GM18868 (cell line): ENCODE results near the gene FOXJ2.
A peak's percentile ranks its signal among the peaks of the same experiment; 100 is the strongest.
"Not testable (repeated sequence)": the region's sequence is repeated elsewhere in the genome, so short reads cannot be mapped to it uniquely, and the experiment has no call there.

Source experiments
- ATAC-seq: cut with Tn5 transposase; IDR thresholded peaks from one replicate; pipeline ENCODE4 v1.9.1; 2021; ENCODE audit warnings: mild to moderate bottlenecking, moderate library complexity; ENCODE audit not compliant: unreplicated experiment

FOXJ2 gene

GRCh38 chr12:8058506-8058905, 26.0 kb downstream of the FOXJ2 start:
- no peak for ATAC-seq

DNA sequence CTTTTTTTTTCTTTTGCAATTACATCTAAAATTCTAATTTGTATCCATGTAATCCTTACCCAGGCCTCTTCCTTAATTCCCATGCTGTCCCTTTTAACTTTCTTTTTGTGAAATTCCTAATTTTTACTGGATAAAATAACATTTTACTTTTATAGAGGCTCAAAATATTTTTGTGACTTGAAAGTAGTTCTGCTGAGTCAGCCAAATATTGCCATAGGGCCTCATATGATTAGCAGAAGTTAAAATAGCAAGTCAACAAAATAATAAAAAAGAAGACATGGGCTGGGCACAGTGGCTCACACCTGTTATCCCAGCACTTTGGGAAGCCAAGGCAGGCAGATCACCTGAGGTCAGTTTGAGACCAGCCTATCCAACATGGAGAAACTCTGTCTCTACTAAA, 31.6 kb downstream of the FOXJ2 start:
- no peak for ATAC-seq

DNA sequence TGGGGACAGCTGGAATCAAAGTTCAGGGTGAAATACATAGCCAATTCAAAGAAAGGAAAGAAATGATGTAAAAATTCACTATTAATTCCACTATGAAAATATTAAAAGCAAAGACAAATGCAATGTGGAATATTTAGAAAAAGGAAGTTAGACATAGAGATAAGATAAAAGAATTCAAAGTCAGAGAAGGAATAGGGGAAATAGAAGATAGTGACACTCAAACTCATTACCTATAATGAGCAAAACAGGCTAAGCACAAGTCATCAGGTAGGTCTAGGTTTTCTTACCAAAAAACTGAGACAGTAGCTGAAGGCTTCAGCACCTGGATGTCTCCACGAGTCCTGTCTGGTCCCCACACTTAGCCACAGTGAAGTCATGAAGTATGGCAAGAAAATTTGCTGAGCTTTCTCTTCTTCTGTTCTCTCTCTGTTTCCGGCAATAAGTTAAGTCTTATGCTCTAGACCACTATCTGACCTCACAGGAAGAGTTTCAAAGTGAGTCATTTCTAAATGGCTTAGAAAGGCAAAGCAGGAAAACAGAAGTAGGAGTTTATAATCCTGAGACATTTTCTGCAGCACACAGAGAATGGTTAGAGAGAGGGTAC, 33.6 kb downstream of the FOXJ2 start, which contains the start of gene C3AR1:
TSS of gene C3AR1 (minus strand) at position 369 of the 604 bp plus-strand sequence. CDS start 6,174 bp downstream, outside the sequence.
- ATAC-seq: peak; percentile 63

- ATAC-seq: no peak
These were observed 37.1 kb downstream of the FOXJ2 start for GRCh38 chr12:8069582-8069981.

- not testable (repeated sequence) for ATAC-seq
These were observed 39.3 kb downstream of the FOXJ2 start for GRCh38 chr12:8071820-8072219.

- ATAC-seq: no peak
These were observed 43.4 kb downstream of the FOXJ2 start for GRCh38 chr12:8075935-8076334.

GRCh38 chr12:8076366-8076765, 43.9 kb downstream of the FOXJ2 start:
- no peak for ATAC-seq

DNA sequence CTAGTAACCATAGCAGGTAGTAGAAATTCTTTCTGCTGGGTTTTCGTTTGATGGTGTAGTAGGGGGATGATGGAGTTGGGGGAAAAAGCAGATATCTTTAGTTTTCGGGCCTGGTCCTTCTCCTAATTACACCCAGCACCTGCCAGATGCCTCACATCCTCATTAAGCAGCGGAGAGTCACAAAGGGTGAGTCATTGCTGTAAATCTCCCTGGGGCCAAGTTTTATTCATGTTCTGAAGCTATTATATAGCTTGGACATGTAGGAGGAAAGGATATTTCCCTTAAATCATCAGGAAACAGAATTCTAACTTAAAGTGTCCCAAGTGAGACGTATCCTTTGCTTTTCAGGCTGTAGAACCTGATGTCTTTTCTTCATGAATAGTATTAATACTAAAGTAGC, 44.7 kb downstream of the FOXJ2 start:
- no peak for ATAC-seq

- ATAC-seq: no peak
These were observed 45.9 kb downstream of the FOXJ2 start for GRCh38 chr12:8078398-8078797.

DNA sequence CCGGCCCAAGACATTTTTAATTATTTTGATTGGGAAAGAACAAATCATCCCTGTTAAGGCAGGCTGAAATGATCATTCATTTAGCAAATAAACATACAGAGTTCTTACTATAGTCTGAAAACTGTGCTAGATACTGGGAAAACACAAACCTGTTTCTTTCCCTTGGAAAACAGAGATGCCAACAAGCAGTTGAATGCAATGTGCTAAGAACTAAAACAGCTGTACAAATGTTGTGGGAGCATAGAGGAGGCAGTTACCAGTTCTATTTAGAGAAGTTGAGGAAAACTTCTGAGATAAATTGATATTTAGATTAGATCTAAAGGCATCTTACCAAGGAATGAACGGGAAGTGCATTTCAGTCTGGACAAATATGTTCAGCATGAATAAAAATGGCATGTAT, 46.4 kb downstream of the FOXJ2 start:
- ATAC-seq: no peak

DNA sequence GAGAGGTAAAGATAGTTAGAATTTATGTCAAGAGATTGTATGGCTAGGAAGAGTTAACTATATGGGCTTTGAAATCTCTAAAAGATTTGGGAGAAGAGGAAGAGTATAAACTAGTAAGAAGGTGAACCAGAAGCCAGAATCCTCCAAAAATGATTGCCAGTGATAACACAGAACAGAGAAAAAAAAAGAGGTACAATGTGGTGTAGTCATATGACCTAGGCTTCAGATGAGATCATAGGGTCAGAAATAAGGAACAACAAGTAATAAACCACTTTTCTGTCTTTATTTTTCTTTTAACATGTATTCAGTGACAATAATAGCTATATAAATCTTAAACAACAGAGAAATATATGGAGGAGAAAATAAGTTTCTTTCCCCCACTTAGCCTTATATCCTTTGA, 47.6 kb downstream of the FOXJ2 start:
- no peak for ATAC-seq

DNA sequence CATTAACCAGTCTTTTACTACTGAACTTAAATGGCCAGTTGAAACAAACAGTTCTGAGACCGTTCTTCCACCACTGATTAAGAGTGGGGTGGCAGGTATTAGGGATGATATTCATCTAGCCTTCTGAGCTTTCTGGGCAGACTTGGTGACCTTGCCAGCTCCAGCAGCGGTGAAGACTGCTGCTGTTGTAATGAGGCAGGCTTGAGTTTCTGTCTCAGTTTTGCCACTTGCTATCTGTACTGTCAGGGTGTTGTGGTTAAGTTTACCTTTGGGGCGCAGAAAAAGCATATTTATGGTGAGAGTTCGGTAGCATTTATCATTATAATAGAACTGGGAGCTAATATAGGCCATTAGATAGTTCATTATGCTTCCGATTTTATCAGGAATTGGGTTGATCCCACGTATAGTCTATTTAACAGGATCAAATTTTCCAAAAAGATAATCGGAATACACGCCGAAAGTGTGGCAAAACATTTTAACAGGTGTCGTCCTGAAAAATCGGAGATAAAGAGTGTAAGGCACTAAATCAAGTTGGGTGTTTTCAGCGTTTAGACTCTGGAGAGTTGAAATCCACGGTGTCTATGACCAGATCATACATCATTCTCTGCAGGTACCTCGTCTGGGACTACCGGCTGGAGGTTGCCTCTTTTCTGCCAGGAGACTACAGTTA, 48.9 kb downstream of the FOXJ2 start:
- ATAC-seq: no peak

DNA sequence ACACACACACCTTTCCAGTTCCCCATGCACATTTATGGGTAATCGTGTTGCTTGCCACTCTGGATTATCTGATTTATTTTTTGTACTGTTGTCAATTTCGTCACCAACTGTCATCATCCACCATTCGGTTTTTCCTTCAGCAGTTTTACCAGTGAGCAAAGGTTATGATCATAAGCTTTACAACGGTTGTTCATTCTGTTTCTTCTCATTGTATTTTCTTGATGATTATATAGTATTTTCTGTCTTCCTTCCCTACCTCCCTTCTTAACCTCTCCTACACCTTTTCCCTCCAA, 50.2 kb downstream of the FOXJ2 start:
- ATAC-seq: no peak

GRCh38 chr12:8084351-8084750, 51.8 kb downstream of the FOXJ2 start:
- not testable (repeated sequence) for ATAC-seq

DNA sequence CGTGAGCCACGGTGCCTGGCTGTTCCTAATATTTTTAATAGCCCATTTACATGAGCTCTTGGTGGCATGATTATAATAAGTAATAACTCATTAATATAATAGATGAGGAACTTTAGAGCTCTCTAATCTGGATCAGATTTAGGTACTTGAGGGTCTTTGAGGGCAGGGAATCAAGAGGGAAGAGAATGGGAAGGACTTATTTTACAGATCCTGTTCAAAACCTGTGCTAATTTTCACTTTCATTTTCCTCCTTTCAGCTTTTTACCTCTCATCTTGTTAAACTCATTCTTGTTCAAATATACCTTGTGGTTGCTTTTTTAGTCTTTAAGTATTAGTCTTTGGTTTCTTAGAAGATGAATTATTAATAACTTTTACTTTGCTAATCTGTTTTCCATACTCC, 55.1 kb downstream of the FOXJ2 start:
- ATAC-seq: no peak

DNA sequence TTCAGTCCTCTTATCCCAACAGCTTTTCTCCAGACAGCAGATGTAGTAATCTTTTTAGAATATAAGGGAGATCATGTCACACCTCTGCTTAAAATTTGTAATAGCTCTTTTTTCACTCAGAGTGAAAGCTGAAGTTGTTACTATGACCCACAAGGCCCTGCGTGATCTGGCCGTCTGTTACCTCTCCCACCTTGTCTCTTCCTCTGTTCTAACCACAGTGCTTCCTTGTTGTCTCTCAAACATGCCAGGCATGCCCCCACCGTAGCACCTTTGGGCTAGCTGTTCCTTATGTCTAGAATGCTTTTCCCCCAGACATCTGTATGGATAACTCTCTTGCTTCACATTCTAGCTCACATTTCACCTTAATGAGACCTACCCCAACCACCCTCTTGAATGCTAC, 56.1 kb downstream of the FOXJ2 start:
- peak; percentile 71 for ATAC-seq

DNA sequence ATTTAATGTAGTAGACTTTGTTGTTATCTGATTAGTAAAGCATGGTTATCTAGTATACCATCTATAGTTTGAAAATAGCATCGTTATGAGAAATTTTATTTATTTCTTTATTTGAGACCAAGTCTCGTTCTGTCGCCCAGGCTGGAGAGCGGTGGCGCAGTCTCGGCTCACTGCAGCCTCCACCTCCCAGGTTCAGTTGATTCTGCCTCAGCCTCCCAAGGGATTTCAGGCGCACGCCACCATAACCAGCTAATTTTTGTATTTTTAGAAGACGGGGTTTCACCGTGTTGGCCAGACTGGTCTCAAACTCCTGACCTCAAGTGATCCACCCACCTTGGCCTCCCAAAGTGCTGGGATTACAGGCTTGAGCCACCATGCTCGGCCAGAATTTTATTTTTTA, 56.8 kb downstream of the FOXJ2 start:
- ATAC-seq: not testable (repeated sequence)

GRCh38 chr12:8089716-8090115, 57.2 kb downstream of the FOXJ2 start:
- no peak for ATAC-seq

GRCh38 chr12:8093291-8093690, 60.8 kb downstream of the FOXJ2 start:
- ATAC-seq: no peak

GRCh38 chr12:8096281-8096915, 63.9 kb downstream of the FOXJ2 start:
- no peak for ATAC-seq

DNA sequence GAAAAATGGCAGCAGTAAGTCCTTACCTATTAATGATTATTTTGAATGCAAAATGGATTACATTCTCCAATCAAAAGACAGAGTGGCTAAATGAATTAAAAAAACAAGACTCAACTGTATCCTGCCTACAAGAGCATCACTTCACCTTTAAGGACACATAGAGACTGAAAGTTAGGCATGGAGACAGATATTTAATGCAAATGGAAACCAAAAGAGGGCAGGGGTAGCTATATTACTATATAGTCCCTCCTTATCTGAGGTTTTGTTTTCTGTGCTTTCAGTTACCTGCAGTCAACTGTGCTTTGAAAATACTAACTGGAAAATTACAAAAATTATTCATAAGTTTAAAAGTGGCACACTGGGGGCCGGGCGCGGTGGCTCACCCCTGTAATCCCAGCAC, 66.7 kb downstream of the FOXJ2 start:
- no peak for ATAC-seq
